Mesodermal cell (in vitro differentiated cells): ENCODE data around the gene LDLRAD4.

Experiments used
- H3K27ac ChIP-seq: 2 replicates; pipeline ENCODE4 v1.7.0; 2013; ENCODE audit warnings: mild to moderate bottlenecking, low read depth, low read length, moderate library complexity; ENCODE audit not compliant: severe bottlenecking
- H3K36me3 ChIP-seq: 2 replicates; pipeline ENCODE4 v1.7.1; 2013; ENCODE audit warnings: mild to moderate bottlenecking, low read length, moderate library complexity; ENCODE audit not compliant: control insufficient read depth, insufficient read depth
- H3K4me1 ChIP-seq: one replicate; pipeline ENCODE4 v1.7.1; 2013; ENCODE audit warnings: mild to moderate bottlenecking, low read length; ENCODE audit not compliant: insufficient read depth, control insufficient read depth, poor library complexity, severe bottlenecking
- H3K4me3 ChIP-seq: 2 replicates; pipeline ENCODE4 v1.7.0; 2013; ENCODE audit warnings: low read length, control low read depth, mild to moderate bottlenecking; ENCODE audit not compliant: insufficient read depth, poor library complexity, severe bottlenecking; ENCODE audit errors: extremely low read depth
- H3K9me3 ChIP-seq: 2 replicates; pipeline ENCODE4 v1.7.1; 2013; ENCODE audit warnings: mild to moderate bottlenecking, low read length, moderate library complexity; ENCODE audit not compliant: control insufficient read depth
- WGBS, 2 experiments: methylation state at CpG; one replicate each; pipeline ENCODE4 v1.1.5; 2013; ENCODE audit warnings: missing lambda C conversion rate in 2 of 2; ENCODE audit not compliant: insufficient coverage in 2 of 2; 5-methylcytosine and 5-hydroxymethylcytosine counted together

LDLRAD4 gene

DNA sequence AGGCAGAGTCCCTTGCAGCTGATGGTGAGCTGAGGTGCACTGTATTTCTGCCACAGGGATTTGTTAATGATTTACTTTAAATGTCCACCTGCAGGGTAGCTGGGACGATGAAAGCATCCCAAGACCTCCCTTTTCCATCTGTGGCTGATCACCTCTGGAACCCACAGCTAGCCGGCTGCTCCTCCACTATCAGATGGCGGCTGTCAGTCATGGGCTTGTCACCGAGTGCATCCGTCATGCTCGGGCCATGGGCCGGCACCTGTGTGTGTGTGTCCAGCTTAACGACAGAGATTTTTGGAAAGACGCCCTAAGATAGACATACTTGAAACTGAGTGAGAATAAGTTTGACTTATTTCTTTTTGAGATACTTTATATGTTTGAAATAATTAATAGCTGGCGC is 272.6 kb downstream of the LDLRAD4 start:
- Histone ChIP-seq H3K27ac (no peak overlapping the region), H3K4me3 (no peak overlapping the region), H3K36me3 (no peaks in the 10 kb centered on the region), H3K4me1 (no peaks in the 10 kb centered on the region), H3K9me3 (no peaks in the 10 kb centered on the region)
- 95 to 96% methylated on average over 8 to 9 of the region's 10 CpGs for WGBS, 2 experiments

- no peaks in the 10 kb centered on the region for H3K36me3 ChIP-seq
- H3K9me3 ChIP-seq: no peaks in the 10 kb centered on the region
- WGBS, 2 experiments: 95 to 97% methylated on average over 8 to 9 of the region's 9 CpGs
Measured at GRCh38 chr18:13492314-13492713, 273.8 kb downstream of the LDLRAD4 start.

GRCh38 chr18:13493079-13493478 is 274.5 kb downstream of the LDLRAD4 start:
- WGBS, 2 experiments: no CpG with 5 or more reads among the region's 1 CpG

More at GRCh38 chr18:13492314-13492713, 273.8 kb downstream of the LDLRAD4 start:
- no peaks in the 10 kb centered on the region for H3K4me1 ChIP-seq
- no peak overlapping the region for H3K4me3 ChIP-seq
- no peak overlapping the region for H3K27ac ChIP-seq

GRCh38 chr18:13493725-13494124 is 275.2 kb downstream of the LDLRAD4 start:
- Histone ChIP-seq H3K4me1 (no peaks in the 10 kb centered on the region), H3K36me3 (no peaks in the 10 kb centered on the region), H3K9me3 (peaks cover 6% of the 10 kb centered on the region), H3K27ac (no peak overlapping the region), H3K4me3 (no peak overlapping the region)
- WGBS, 2 experiments: 91 to 98% methylated on average over 6 to 14 of the region's 16 CpGs

More at GRCh38 chr18:13493079-13493478, 274.5 kb downstream of the LDLRAD4 start:
- H3K9me3 ChIP-seq: peaks cover 4% of the 10 kb centered on the region
- no peaks in the 10 kb centered on the region for H3K36me3 ChIP-seq
- no peaks in the 10 kb centered on the region for H3K4me1 ChIP-seq
- H3K4me3 ChIP-seq: no peak overlapping the region
- no peak overlapping the region for H3K27ac ChIP-seq

GRCh38 chr18:13494871-13495445 is 276.4 kb downstream of the LDLRAD4 start:
- H3K4me3 ChIP-seq: no peak overlapping the region
- no peaks in the 10 kb centered on the region for H3K36me3 ChIP-seq
- WGBS, 2 experiments: 92 to 100% methylated on average over 12 to 14 of the region's 14 CpGs
- no peak overlapping the region for H3K27ac ChIP-seq
- H3K4me1 ChIP-seq: peaks cover 2% of the 10 kb centered on the region
- peaks cover 16% of the 10 kb centered on the region for H3K9me3 ChIP-seq

GRCh38 chr18:13495961-13496360 is 277.4 kb downstream of the LDLRAD4 start:
- Histone ChIP-seq H3K27ac (no peak overlapping the region), H3K9me3 (peaks cover 16% of the 10 kb centered on the region), H3K36me3 (no peaks in the 10 kb centered on the region), H3K4me3 (no peak overlapping the region), H3K4me1 (peaks cover 6% of the 10 kb centered on the region)
- 94 to 97% methylated on average over 5 to 6 of the region's 8 CpGs for WGBS, 2 experiments

DNA sequence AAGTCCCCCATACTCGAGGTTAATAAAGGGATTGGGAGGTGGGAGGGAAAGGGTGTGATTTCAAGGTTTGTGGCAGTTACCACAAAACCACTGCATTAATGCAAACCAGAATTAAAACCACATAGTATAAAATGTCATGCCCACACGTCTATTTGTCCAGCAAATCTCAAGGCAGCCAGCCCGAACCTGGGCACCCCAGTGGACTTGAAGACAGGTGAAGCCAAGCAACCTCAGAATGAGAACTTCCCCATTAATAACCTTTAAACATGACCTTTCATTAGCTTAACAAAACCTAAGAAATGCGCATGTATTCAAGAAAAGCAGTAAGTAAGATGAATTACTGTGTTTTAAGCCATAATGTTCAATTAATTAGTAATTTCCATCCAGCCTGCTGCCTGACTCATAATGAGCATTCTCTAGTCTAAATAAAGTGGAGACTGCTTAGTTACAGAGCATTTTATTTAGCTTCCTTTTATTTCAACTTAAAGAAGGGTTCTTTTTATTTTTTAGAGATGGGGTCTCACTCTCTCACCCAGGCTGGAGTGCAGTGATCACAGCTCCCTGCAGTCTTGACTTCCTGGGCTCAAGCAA is 278.2 kb downstream of the LDLRAD4 start:
- Histone ChIP-seq H3K36me3 (no peaks in the 10 kb centered on the region), H3K4me1 (peaks cover 6% of the 10 kb centered on the region), H3K9me3 (peaks cover 16% of the 10 kb centered on the region), H3K4me3 (no peak overlapping the region), H3K27ac (no peak overlapping the region)
- 83 to 100% methylated on average over 2 to 3 of the region's 4 CpGs for WGBS, 2 experiments

DNA sequence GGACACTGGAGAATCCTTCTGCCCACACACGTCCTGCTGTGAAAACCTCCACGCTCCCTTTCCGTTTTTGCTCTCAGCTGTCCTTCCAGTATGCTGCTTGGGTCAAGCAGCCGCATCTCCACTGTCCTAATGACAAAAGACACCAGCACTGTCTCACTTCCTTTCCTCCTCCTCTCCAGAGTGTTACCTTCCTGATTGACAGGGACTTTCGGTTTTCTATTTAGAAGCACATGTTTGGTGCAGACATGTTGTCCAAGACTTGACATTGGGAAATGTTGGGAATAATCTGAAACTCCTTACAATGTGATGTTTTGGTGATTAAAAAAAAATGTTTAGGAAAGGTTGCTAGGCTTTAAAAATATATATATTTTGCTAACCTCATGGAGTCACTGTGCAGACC is 281.2 kb downstream of the LDLRAD4 start:
- 89 to 96% methylated on average over 4 of the region's 5 CpGs for WGBS, 2 experiments
- no peaks in the 10 kb centered on the region for H3K36me3 ChIP-seq
- H3K4me1 ChIP-seq: peaks cover 6% of the 10 kb centered on the region
- H3K4me3 ChIP-seq: no peak overlapping the region
- H3K9me3 ChIP-seq: peaks cover 16% of the 10 kb centered on the region
- no peak overlapping the region for H3K27ac ChIP-seq

DNA sequence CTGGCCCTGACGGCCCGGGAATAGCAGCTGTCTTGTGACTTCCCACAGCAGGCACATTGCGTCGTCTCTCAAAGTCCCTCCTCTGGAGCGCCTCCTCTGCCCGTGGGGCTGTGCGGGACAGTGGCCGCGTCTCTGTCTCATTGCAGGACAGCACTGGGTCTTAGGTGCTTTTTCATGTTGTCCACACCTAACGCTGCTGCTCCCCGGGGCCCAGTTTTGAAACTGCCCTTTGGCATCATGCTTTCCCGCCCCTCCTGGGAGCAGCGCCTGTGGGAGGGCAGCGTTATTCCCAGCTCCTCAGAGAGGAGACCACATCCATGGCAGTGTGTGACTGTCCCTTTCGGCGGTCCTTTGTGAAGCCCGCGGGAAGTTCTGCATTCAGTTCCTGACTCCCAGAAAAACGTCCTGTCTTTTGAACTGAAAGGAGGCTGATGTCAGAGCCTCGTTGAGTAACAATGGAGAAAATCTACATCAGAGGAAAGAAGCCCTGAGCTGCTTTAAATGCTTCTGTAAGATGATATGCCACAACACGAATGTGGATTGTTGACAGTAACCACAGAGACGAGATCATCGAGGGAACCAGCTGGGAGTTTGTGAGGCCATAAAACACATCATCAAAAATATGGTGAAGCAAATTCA is 281.8 kb downstream of the LDLRAD4 start:
- WGBS, 2 experiments: 22 to 25% methylated on average over 21 to 22 of the region's 23 CpGs
- Histone ChIP-seq H3K4me1 (peaks cover 6% of the 10 kb centered on the region), H3K36me3 (no peaks in the 10 kb centered on the region), H3K4me3 (no peak overlapping the region), H3K27ac (peak overlapping the region; percentile 43), H3K9me3 (peaks cover 16% of the 10 kb centered on the region)

GRCh38 chr18:13500869-13501542 is 282.4 kb downstream of the LDLRAD4 start:
- WGBS, 2 experiments: 34 to 38% methylated on average over 6 of the region's 10 CpGs
- Histone ChIP-seq H3K9me3 (peaks cover 16% of the 10 kb centered on the region), H3K4me3 (no peak overlapping the region), H3K4me1 (peaks cover 6% of the 10 kb centered on the region), H3K36me3 (no peaks in the 10 kb centered on the region), H3K27ac (no peak overlapping the region)
